ENCODE results near the gene PIGC. TPM values are rescaled to one million over a fixed set of nuclear protein-coding genes. Genes with fewer than 3 reads are reported as not detected.
"Not testable (repeated sequence)": the region's sequence is repeated elsewhere in the genome, so short reads cannot be mapped to it uniquely, and the experiment has no call there.

The PIGC gene
- polyA plus RNA-seq, 6 donors from 2014 or later = 70.8 to 127 (median 94.5) TPM

DNA sequence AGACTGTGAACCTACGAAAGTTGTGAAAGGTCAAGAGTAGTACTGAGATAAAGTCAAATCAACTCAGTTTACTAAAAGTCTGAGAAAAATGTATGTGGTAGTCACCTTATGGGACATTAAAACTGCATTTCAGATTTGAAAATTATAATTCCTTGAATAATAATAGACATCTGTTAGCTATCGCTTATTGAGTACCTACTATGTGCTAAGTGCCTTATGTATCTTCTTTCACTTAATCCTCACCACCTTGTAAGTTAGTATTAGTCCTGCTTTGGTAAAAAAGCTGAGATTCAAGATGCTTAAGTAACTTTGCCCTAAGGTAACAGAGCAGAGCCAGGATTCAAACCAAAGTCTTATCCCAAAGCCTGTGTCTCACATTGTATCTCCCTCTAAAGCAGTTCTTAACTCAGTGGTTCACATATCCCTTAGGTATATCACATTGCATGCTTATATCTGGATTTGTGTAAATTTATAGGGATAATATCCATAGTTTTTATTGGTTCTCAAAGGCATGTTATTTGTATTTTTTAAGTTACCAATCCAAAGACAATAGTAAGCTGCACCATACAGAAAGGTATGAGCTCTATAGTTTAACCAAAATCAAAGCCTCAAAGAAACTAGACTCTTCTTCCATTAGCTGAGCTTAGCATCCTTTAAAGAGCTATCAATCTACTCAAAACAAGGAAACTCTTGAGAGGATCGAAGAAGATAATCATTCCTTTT lies 865 bp downstream of the PIGC start:
- no peaks in the 10 kb centered on the region for H3K27me3 Mint-ChIP-seq
- H3K27ac Mint-ChIP-seq = peak overlapping the region; percentile 15 to 95 (median 86)
- ATAC-seq (ENCODE audit: low read depth in 2 of 2) (no peak), DNase-seq (no peak)
- peak overlapping the region; percentile 91 to 98 (median 94) for H3K4me3 Mint-ChIP-seq
- H3K9me3 Mint-ChIP-seq = no peaks in the 10 kb centered on the region
- H3K36me3 Mint-ChIP-seq = peaks cover 0 to 7% of the 10 kb centered on the region in 2 donors
- peaks cover 28 to 41% (median 34%) of the 10 kb centered on the region in 3 donors for H3K4me1 Mint-ChIP-seq

DNA sequence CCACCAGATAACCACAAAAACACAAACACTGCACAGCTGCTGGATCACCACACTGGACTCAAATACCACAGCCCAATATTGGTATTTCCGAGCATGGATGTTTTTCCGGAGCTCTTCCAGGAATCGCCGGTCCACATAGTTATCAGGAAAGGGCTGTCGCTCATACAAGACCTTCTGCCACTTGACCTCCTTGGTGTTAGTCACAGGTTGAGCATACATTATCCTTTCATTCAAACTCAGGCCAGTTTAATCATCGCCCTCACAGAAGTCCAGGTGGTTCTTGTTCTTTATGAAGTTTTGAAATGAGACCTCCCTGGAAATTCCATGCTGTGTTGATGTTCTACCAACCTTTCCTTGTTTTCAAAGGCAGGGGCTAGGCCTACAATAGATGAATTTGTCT lies 1.5 kb downstream of the PIGC start:
- H3K4me1 Mint-ChIP-seq = peaks cover 28 to 42% (median 34%) of the 10 kb centered on the region in 3 donors
- no peak for ATAC-seq (ENCODE audit: low read depth in 2 of 2)
- peak overlapping the region in 5 of 8 donors; percentile 64 to 98 (median 91) for H3K4me3 Mint-ChIP-seq
- no peak for DNase-seq
- peaks cover 0 to 7% of the 10 kb centered on the region in 2 donors for H3K36me3 Mint-ChIP-seq
- no peaks in the 10 kb centered on the region for H3K9me3 Mint-ChIP-seq
- peak overlapping the region in 2 of 6 donors; percentile 27 to 44 for H3K27ac Mint-ChIP-seq
- H3K27me3 Mint-ChIP-seq = no peaks in the 10 kb centered on the region

DNA sequence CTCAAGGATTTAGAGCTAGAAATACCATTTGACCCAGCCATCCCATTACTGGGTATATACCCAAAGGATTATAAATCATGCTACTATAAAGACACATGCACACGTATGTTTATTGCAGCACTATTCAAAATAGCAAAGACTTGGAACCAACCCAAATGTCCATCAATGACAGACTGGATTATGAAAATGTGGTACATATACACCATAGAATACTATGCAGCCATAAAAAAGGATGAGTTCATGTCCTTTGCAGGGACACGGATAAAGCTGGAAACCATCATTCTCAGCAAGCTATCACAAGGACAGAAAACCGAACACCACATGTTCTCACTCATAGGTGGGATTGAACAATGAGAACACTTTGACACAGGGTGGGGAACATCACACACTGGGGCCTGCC lies 6.7 kb downstream of the PIGC start:
- H3K9me3 Mint-ChIP-seq; H3K27me3 Mint-ChIP-seq; ATAC-seq (ENCODE audit: low read depth in 2 of 2); DNase-seq; H3K4me3 Mint-ChIP-seq: not testable (repeated sequence)
- H3K27ac Mint-ChIP-seq = peak overlapping the region in 1 of 6 donors; percentile 2
- peaks cover 0 to 13% of the 10 kb centered on the region in 2 donors for H3K36me3 Mint-ChIP-seq
- peaks cover 12 to 29% (median 24%) of the 10 kb centered on the region in 3 donors for H3K4me1 Mint-ChIP-seq

DNA sequence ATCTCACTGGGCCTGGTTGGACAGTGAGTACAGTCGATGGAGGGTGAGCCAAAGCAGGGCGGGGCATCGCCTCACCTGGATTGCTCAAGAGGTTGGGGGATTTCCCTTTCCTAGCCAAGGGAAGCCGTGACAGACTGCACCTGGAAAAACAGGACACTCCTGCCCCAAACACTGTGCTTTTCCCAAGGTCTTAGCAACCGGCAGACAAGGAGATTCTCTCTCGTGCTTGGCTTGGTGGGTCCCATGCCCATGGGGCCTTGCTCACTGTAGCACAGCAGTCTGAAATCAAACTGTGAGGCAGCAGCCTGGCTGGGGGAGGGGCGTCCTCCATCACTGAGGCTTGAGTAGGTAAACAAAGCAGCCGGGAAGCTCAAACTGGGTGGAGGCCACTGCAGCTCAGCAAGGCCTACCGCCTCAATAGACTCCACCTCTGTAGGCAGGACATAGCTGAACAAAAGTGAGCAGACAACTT lies 12.1 kb downstream of the PIGC start:
- Mint-ChIP-seq H3K9me3 (peaks cover 0 to 4% (median 0%) of the 10 kb centered on the region in 7 donors), H3K27me3 (no peaks in the 10 kb centered on the region), H3K27ac (peak overlapping the region in 1 of 6 donors; percentile 6), H3K4me1 (peaks cover 11 to 15% (median 12%) of the 10 kb centered on the region in 3 donors), H3K36me3 (peaks cover 0 to 7% of the 10 kb centered on the region in 2 donors), H3K4me3 (no peak overlapping the region)
- DNase-seq (no peak), ATAC-seq (ENCODE audit: low read depth in 2 of 2) (no peak)

DNA sequence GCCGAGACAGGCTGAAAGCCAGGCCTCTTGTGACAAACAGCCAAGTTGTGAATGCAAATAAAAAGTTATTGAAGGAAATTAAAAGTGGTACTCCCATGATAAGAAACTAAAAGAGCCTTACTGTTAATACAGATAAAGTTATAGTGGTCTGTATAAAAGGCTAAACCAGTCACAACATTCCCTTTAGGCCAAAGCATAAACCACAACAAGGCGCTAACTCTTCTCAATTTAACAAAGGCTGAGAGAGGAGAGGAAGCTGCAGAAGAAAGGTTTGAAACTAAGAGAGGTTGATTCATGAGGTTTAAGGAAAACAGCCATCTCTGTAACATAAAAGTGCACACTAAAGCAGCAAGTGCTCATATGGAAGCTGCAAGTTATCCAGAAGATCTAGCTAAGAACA lies 12.7 kb downstream of the PIGC start:
- DNase-seq (no peak), ATAC-seq (ENCODE audit: low read depth in 2 of 2) (no peak)
- Mint-ChIP-seq H3K4me3 (no peak overlapping the region), H3K27ac (peak overlapping the region in 2 of 6 donors; percentile 20 to 41), H3K9me3 (peaks cover 0 to 3% (median 0%) of the 10 kb centered on the region in 7 donors), H3K27me3 (no peaks in the 10 kb centered on the region), H3K4me1 (peaks cover 11 to 15% (median 12%) of the 10 kb centered on the region in 3 donors), H3K36me3 (peaks cover 0 to 7% of the 10 kb centered on the region in 2 donors)

DNA sequence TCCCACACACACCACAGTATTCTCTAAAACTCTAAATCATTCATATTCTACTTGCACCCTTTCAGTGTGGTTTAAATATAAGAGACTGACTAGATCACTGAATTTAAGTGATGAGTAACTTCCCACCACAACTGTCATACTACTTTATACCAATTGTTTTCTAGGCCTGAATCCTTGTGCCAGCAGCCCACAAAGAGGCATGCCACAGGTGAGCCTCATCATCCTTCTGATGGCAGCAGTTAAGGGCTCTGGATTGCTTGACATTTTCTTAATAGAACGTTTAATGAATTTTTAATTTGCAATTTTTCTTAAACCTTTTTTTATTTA lies 13.8 kb downstream of the PIGC start:
- ATAC-seq (ENCODE audit: low read depth in 2 of 2) = no peak
- no peaks in the 10 kb centered on the region for H3K27me3 Mint-ChIP-seq
- H3K4me1 Mint-ChIP-seq = peaks cover 11 to 15% (median 12%) of the 10 kb centered on the region in 3 donors
- H3K4me3 Mint-ChIP-seq = no peak overlapping the region
- peaks cover 0 to 2% (median 0%) of the 10 kb centered on the region in 7 donors for H3K9me3 Mint-ChIP-seq
- H3K36me3 Mint-ChIP-seq = peaks cover 0 to 7% of the 10 kb centered on the region in 2 donors
- H3K27ac Mint-ChIP-seq = peak overlapping the region in 2 of 6 donors; percentile 29 to 49
- DNase-seq = no peak

DNA sequence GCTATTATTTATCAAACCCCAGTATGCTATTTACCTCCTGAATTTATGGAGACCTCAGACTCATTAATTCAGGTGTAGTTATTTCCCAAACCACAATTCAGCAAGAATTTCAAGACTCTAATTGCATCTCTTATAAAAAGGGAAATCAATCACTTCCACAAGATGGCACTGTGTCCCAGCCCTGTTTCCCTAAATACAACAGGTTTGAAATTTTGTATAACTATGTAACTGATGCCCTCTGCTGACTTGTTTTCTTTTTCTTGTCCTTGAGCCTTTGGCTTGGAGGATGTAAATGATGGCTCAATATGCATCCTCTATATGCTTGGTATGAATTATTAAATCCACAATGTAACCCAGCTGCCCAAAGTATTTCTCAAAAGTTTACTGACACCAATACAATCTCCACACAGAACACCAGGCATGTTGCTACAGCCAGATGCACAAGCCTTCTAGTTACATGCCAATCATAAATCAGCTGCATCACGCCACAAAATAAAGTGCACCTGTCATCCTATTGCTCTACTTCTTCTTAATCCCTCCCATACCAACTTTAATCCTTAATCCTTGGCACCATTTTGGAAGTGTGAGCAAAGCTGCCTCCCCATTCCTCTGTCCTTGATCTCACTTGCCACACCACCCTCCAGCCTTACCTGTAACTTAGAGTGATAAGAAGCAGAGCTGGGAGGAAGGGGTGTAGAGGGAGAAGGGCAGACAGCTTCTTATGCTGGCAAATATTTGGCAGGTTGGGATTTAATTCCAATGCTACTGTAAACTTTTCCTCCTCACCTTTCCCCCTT lies 14.3 kb downstream of the PIGC start:
- Mint-ChIP-seq H3K4me1 (peaks cover 10 to 15% (median 11%) of the 10 kb centered on the region in 3 donors), H3K9me3 (peaks cover 0 to 1% (median 0%) of the 10 kb centered on the region in 7 donors), H3K27me3 (no peaks in the 10 kb centered on the region), H3K4me3 (no peak overlapping the region), H3K27ac (peak overlapping the region in 2 of 6 donors; percentile 29 to 49), H3K36me3 (peaks cover 0 to 6% of the 10 kb centered on the region in 2 donors)
- ATAC-seq (ENCODE audit: low read depth in 2 of 2) (peak; percentile 56 to 71), DNase-seq (peak; percentile 33)

DNA sequence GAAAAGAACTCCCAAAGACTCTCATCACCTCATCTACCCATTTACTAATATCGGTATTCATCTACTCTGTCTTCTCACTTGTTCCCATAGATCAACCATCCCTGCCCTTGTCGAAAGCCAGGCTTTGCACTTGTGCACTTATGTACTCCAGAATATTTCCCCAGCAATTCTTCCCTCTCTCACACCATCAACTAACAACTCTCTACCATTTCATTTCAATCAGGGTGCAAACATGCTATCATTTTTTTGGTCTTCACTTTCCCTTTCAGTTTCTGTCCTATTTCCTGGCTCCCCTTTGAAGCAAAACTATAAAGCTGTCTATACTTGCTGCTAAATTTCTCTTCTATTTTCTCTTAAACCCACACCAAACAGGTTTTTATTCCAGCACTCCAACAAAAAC lies 16.7 kb downstream of the PIGC start:
- DNase-seq (no peak), ATAC-seq (ENCODE audit: low read depth in 2 of 2) (no peak)
- H3K9me3 Mint-ChIP-seq = no peaks in the 10 kb centered on the region
- no peak overlapping the region for H3K27ac Mint-ChIP-seq
- H3K4me1 Mint-ChIP-seq = peaks cover 4 to 13% (median 6%) of the 10 kb centered on the region in 3 donors
- H3K27me3 Mint-ChIP-seq = no peaks in the 10 kb centered on the region
- H3K4me3 Mint-ChIP-seq = no peak overlapping the region
- no peaks in the 10 kb centered on the region for H3K36me3 Mint-ChIP-seq

DNA sequence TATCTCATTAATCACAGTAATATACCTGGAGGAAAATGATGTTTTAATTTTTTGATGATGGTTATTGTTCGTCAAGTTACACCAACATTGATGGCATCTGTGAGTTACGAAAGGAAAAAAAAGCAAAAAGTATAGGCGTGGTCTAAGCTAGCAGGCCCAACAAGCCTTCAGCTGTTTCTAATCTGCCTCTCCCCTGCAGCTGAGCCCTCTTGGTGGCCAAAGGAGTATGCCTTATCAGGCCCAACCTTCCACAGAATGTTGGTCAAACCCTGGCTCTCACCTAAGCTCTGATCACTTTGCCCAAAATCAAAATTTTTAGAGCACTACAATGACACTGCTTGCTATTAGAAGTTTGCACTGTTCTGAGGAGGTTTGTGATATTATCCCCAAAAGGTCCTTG lies 18.5 kb downstream of the PIGC start:
- no peak overlapping the region for H3K27ac Mint-ChIP-seq
- H3K4me3 Mint-ChIP-seq = no peak overlapping the region
- ATAC-seq (ENCODE audit: low read depth in 2 of 2) (no peak), DNase-seq (no peak)
- H3K4me1 Mint-ChIP-seq = peaks cover 3 to 6% (median 4%) of the 10 kb centered on the region in 3 donors
- no peaks in the 10 kb centered on the region for H3K9me3 Mint-ChIP-seq
- H3K27me3 Mint-ChIP-seq = no peaks in the 10 kb centered on the region
- no peaks in the 10 kb centered on the region for H3K36me3 Mint-ChIP-seq

DNA sequence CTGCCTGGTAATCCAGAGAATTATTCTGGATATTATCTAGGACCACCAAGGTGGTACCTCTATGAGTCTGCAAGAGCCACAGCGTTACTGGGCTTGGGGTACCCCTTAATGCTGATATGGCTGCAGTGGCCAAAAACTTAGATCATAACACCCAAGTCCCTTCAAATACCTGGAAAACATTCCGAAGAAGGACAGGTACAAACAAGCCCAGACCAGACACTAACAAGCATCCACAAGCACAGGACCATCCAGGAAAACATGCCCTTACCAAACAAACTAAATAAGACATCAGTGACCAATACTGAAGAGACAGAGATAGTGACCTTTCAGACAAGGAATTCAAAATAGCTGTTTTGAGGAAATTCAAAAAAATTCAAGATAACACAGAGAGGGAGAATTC lies 20.5 kb downstream of the PIGC start:
- Mint-ChIP-seq H3K9me3 (no peaks in the 10 kb centered on the region), H3K4me3 (no peak overlapping the region), H3K36me3 (no peaks in the 10 kb centered on the region), H3K27ac (no peak overlapping the region), H3K27me3 (no peaks in the 10 kb centered on the region), H3K4me1 (no peaks in the 10 kb centered on the region)
- ATAC-seq (ENCODE audit: low read depth in 2 of 2) = no peak
- no peak for DNase-seq

DNA sequence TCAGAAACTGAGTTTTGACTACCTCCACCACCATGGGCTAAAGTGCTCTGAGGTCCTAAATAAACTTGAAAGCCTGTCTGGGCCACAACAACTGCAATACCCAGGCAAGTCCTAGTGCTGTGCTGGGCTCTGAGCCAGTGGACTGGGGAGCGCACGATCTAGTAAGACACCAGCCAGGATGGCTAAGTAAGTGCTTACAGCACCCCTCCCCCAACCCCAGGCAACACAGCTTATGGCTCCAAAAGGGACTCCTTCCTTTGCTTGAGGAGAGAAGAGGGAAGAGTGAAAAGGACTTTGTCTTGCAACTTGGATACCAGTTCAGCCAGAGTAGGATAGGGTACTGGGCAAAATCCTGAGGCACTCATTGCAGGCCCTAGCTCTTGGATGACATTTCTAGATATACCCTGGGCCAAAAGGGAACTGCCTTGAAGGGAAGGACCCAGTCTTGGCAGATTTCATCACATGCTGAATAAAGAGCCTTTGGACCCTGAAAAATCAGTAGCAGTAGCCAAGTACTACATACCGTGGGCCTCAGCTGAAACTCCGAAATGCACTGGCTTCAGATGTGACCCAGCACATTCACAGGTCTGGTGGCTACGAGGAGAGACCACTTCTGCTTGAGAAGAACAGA lies 21.8 kb downstream of the PIGC start:
- Mint-ChIP-seq H3K36me3 (no peaks in the 10 kb centered on the region), H3K27me3 (no peaks in the 10 kb centered on the region), H3K27ac (peak overlapping the region in 1 of 6 donors; percentile 71), H3K4me1 (no peaks in the 10 kb centered on the region), H3K9me3 (no peaks in the 10 kb centered on the region), H3K4me3 (no peak overlapping the region)
- DNase-seq = no peak
- no peak for ATAC-seq (ENCODE audit: low read depth in 2 of 2)

DNA sequence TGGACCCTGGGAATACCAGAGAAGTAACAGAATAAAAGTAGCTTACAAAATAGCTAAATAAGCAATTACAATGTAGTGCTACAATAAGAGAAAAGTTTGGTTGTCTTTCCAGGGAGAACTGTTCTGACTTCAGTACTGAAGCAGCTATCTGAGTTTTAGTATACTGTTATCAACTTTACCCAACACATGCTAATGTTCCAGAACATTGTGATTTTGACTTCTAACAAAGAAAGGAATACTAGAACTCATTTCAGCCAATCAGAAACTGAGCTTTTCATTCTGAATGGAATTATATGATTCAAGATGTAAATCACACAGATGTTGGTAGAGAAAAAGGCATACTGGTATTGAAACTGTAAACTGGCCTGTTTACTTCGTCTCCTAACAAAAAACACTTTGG lies 23.5 kb downstream of the PIGC start, which contains the start of gene C1orf105:
Gene C1orf105 (plus strand): TSS at position 301 of the 400 bp plus-strand sequence. CDS start 201 bp downstream, outside the sequence.
- H3K36me3 Mint-ChIP-seq = no peaks in the 10 kb centered on the region
- DNase-seq (no peak), ATAC-seq (ENCODE audit: low read depth in 2 of 2) (no peak)
- H3K4me3 Mint-ChIP-seq = no peak within 1 kb of the TSS
- no peaks in the 10 kb centered on the region for H3K4me1 Mint-ChIP-seq
- H3K27me3 Mint-ChIP-seq = no peaks in the 10 kb centered on the region
- H3K9me3 Mint-ChIP-seq = no peaks in the 10 kb centered on the region
- peak within 1 kb of the TSS in 1 of 6 donors; percentile 59 for H3K27ac Mint-ChIP-seq

DNA sequence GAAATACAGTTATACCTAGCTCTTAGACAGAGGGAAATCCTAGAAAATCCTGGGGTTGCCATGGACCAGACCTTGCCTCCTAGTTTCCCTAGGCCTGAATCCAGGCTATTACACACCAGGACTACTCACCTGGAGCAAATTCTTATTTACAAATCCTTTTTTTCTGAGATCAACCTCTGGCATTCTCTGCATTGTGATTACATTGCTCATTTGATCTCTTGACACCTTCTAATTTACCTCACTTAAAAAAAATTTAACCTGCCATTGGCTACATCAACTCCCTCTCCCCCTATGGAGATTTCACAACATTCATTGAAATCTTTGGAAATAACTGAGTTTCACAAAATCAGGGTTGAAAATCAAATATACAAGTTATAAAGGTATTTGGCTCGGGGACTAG lies 26.3 kb downstream of the PIGC start:
- Mint-ChIP-seq H3K36me3 (peaks cover 0 to 7% of the 10 kb centered on the region in 2 donors), H3K4me1 (no peaks in the 10 kb centered on the region), H3K27ac (no peak overlapping the region), H3K27me3 (no peaks in the 10 kb centered on the region), H3K4me3 (no peak overlapping the region), H3K9me3 (no peaks in the 10 kb centered on the region)
- ATAC-seq (ENCODE audit: low read depth in 2 of 2) = no peak
- DNase-seq = no peak
